HG02798 (cell line): ENCODE results near the gene GMNC.

Experiments used
- ATAC-seq: cut with Tn5 transposase; IDR thresholded peaks from one replicate; pipeline ENCODE4 v1.9.1; 2021; ENCODE audit warnings: mild to moderate bottlenecking; ENCODE audit not compliant: unreplicated experiment, poor library complexity

Gene GMNC

GRCh38 chr3:190853464-190853863, 9.0 kb downstream of the GMNC start:
- ATAC-seq = no peak

DNA sequence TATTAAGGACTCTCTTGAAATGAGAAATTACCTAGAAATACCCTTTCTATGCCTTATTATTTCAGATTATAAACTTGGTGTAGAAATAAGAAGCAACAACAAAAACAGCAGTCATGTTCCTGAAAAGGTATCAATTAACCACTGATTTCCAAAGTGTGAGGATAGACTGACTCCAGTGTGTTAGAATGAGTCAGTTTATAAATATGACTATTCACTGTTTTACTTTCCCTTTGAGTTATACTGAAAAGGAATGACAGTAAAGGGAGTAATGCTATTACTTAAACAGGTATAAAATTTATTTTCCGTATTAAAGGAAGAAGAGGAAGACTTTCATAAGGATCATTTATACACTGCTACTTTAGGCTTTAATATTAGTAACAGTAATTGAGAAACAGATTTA, 12.9 kb downstream of the GMNC start:
- no peak for ATAC-seq

GRCh38 chr3:190848870-190849269, 13.6 kb downstream of the GMNC start:
- no peak for ATAC-seq

DNA sequence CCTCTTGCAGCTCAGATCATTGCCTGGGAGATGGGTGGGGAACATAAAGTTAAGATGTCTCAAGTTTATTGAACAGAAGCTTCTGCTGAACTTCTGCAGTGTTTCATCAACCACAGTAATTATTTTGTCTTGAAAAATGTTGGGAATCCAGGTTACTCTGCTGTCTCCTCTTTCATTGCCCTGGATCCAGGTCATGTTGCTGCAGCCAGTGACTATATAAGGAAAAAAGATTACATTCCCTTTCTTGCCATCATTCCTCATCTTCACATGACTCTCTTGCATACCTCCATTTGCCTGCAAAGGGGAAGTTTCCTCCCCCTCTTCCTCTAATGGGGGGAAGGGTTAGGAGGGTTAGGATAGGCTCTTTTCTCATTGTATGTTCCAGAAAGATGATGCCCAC, 15.1 kb downstream of the GMNC start:
- ATAC-seq = no peak

- no peak for ATAC-seq
Measured at GRCh38 chr3:190840146-190840545, 22.3 kb downstream of the GMNC start.

DNA sequence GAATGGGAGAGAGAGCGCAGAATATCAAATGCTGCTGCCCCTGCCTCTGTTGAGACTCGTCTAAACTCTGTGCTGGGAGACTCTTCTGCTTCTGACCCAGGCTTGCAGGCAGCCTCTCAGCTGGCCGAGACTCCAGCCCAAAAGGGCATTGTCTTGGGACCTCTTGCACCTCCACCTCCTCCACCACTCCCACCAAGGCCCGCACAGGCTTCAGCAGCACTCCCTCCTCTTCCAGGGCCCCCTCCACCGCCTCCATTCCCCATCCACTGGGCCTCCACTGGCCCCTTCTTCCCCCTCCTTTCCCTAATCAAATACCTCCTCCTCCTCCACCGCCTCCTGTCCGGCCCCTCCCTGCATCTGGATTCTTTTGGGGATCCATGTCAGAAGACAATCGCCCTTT, 31.3 kb downstream of the GMNC start:
- ATAC-seq = no peak

DNA sequence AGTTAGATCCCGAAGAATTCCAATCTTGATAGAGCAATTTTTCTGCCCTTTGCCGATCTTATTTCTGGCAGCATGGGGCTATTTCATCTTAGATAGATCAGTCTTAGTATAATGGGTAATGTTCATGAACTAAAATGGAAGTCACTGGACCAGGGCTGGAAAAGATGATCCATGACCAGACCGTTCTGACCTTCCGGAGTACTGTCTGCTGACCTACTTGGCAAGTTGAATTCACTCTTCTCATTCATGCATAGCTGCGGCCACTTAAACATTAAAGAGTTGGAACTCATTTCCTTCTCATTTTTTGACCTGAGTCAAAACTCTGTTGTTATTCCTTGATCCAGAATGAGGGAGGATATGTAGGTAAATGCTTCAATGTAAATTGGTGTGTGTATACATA, 32.5 kb downstream of the GMNC start:
- ATAC-seq = no peak

GRCh38 chr3:190826018-190826417, 36.5 kb downstream of the GMNC start:
- no peak for ATAC-seq

GRCh38 chr3:190825386-190826016, 37.0 kb downstream of the GMNC start:
- no peak for ATAC-seq

- ATAC-seq = peak; percentile 76
Measured at GRCh38 chr3:190811775-190812480, 50.6 kb downstream of the GMNC start.

DNA sequence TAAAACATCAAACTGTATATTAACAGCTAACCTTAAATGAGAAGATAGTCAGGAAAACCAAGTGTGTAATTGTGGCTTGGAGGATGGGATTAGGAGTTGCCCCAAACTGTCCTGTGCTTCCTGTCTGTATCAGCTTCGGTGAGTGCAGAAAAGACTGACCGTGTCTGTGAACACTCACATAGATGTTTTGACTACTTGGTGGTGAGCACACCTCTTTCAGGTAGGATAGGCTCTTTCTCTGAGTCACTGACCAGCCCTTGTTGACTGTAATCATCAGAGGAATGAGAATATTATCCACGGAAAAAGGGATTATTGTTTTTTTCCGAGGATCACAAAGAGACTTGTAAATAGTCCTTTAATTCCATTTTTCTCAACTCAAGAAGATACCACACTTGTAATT, 51.5 kb downstream of the GMNC start:
- no peak for ATAC-seq

DNA sequence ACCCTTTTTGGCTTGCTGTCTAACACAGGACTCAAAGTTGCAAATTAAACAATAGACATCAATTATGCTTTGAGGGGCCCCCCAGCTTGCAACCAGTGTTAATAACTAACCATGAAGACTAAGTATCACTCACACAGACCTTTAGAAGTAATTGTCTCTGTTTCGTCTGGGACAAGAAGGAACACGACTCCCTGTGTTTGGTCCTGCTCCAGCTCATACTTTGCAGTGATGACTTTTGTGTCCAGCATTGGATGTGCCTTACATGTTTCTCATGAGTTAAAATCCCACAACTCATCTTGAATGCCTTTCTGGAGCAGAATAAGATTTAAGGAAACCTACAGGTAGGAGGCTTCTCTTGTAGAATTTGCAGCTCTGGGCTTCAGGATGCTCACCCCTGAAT, 53.1 kb downstream of the GMNC start:
- ATAC-seq = no peak

DNA sequence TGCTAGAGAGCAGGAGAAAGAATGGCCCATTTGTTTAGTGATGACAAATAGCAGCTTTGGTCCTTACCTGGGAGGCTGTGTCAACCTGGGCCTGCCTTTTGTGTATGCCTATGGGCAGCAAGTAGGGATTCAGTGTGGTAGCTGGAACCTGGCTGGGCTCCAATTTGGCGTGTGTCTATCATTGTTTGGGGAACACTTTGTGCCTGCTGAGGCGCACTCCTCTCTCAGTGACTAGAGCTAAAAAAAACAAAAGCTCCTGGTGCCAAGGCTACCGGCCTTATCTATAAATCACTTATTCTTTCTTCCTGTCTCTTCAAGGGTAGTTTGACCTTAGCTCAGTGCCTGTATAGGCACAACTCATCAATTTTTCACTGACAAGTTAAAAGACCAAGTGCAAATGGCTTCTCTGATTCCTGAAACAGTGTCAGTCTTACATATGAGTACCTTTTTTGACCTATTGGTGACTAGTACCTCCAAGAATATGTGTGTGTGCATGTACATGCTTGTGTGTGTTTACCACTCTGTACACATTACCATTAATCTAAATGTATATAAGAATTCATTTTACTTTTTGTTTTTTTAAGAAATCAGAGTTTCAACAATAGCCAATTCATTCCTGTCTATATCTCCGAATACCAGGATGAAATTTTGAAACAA, 54.6 kb downstream of the GMNC start:
- ATAC-seq = no peak
